ENCODE results near the gene NLGN1. TPM values are rescaled to one million over a fixed set of nuclear protein-coding genes. Genes with fewer than 3 reads are reported as not detected.

The NLGN1 gene
- total RNA-seq, 3 donors from 2014 or later (not counting 1 experiment from before 2014, with no cell fraction given) = not detected

- Mint-ChIP-seq H3K27me3 (ENCODE audit: low read depth in 2 of 2) (peaks cover 16 to 23% of the 10 kb centered on the region in 2 donors), H3K4me1 (peaks cover 0 to 8% of the 10 kb centered on the region in 2 donors), H3K36me3 (no peaks in the 10 kb centered on the region), H3K4me3 (no peak overlapping the region), H3K9me3 (no peaks in the 10 kb centered on the region), H3K27ac (no peak overlapping the region)
- no peak for ATAC-seq
- peaks cover 8% of the 10 kb centered on the region for H3K27me3 ChIP-seq (ENCODE audit: control insufficient read depth, insufficient read depth, low read length)
- H3K27ac ChIP-seq (ENCODE audit: low read length) = no peak overlapping the region
- no peaks in the 10 kb centered on the region for H3K9me3 ChIP-seq (ENCODE audit: control insufficient read depth, insufficient read depth, low read length)
- H3K36me3 ChIP-seq (ENCODE audit: control insufficient read depth, insufficient read depth, low read length) = no peaks in the 10 kb centered on the region
- no peak overlapping the region for H3K4me3 ChIP-seq (ENCODE audit: low read length)
- peak; percentile 16 for TF ChIP-seq CTCF (IDR thresholded peaks at IDR 0.05)
- intact Hi-C loops (cut with micrococcal nuclease) = no loop called here
- no peak for DNase-seq
- H3K4me1 ChIP-seq (ENCODE audit: control insufficient read depth, insufficient read depth, low read length) = no peaks in the 10 kb centered on the region
- WGBS (ENCODE audit: insufficient coverage) = 14% methylated on average over 15 of the region's 16 CpGs
These were observed 186.7 kb downstream of the NLGN1 start for GRCh38 chr3:173584093-173584837.

- no peak overlapping the region for H3K4me3 Mint-ChIP-seq
- ATAC-seq = no peak
- H3K36me3 Mint-ChIP-seq = no peaks in the 10 kb centered on the region
- DNase-seq = no peak
- H3K4me3 ChIP-seq (ENCODE audit: low read length) = no peak overlapping the region
- no peaks in the 10 kb centered on the region for H3K9me3 Mint-ChIP-seq
- TF ChIP-seq CTCF (IDR thresholded peaks at IDR 0.05) = no peak
- H3K4me1 ChIP-seq (ENCODE audit: control insufficient read depth, insufficient read depth, low read length) = no peaks in the 10 kb centered on the region
- WGBS (ENCODE audit: insufficient coverage) = 6% methylated on average over 42 of the region's 47 CpGs
- no peaks in the 10 kb centered on the region for H3K9me3 ChIP-seq (ENCODE audit: control insufficient read depth, insufficient read depth, low read length)
- no peaks in the 10 kb centered on the region for H3K36me3 ChIP-seq (ENCODE audit: control insufficient read depth, insufficient read depth, low read length)
- peaks cover 8% of the 10 kb centered on the region for H3K27me3 ChIP-seq (ENCODE audit: control insufficient read depth, insufficient read depth, low read length)
- H3K27ac ChIP-seq (ENCODE audit: low read length) = no peak overlapping the region
- H3K27ac Mint-ChIP-seq = no peak overlapping the region
- H3K27me3 Mint-ChIP-seq (ENCODE audit: low read depth in 2 of 2) = peaks cover 16 to 23% of the 10 kb centered on the region in 2 donors
- H3K4me1 Mint-ChIP-seq = peaks cover 0 to 8% of the 10 kb centered on the region in 2 donors
- intact Hi-C loops (cut with micrococcal nuclease) = no loop called here
These were observed 187.6 kb downstream of the NLGN1 start for GRCh38 chr3:173584838-173585831.

- Histone ChIP-seq H3K27ac (ENCODE audit: low read length) (no peak overlapping the region), H3K9me3 (ENCODE audit: control insufficient read depth, insufficient read depth, low read length) (no peaks in the 10 kb centered on the region), H3K36me3 (ENCODE audit: control insufficient read depth, insufficient read depth, low read length) (no peaks in the 10 kb centered on the region), H3K4me3 (ENCODE audit: low read length) (no peak overlapping the region), H3K27me3 (ENCODE audit: control insufficient read depth, insufficient read depth, low read length) (peaks cover 8% of the 10 kb centered on the region), H3K4me1 (ENCODE audit: control insufficient read depth, insufficient read depth, low read length) (no peaks in the 10 kb centered on the region)
- Mint-ChIP-seq H3K27me3 (ENCODE audit: low read depth in 2 of 2) (peaks cover 16 to 23% of the 10 kb centered on the region in 2 donors), H3K4me1 (peaks cover 0 to 8% of the 10 kb centered on the region in 2 donors), H3K9me3 (no peaks in the 10 kb centered on the region), H3K4me3 (no peak overlapping the region), H3K36me3 (no peaks in the 10 kb centered on the region), H3K27ac (no peak overlapping the region)
- WGBS (ENCODE audit: insufficient coverage) = no CpG with 5 or more reads among the region's 2 CpGs
- intact Hi-C loops (cut with micrococcal nuclease) = no loop called here
- ATAC-seq (no peak), DNase-seq (no peak)
- no peak for TF ChIP-seq CTCF (IDR thresholded peaks at IDR 0.05)
These were observed 188.6 kb downstream of the NLGN1 start for GRCh38 chr3:173586166-173586565.
